Dedifferentiated amniotic fluid mesenchymal stem cell (primary cell): ENCODE data around the gene XPA.
"Not testable (repeated sequence)": the region's sequence is repeated elsewhere in the genome, so short reads cannot be mapped to it uniquely, and the experiment has no call there.

ENCODE experiments used
- DNase-seq: peaks from one replicate; pipeline ENCODE4 v3.0.0-alpha.2; 2016; ENCODE audit errors: extremely low spot score

Gene XPA

DNA sequence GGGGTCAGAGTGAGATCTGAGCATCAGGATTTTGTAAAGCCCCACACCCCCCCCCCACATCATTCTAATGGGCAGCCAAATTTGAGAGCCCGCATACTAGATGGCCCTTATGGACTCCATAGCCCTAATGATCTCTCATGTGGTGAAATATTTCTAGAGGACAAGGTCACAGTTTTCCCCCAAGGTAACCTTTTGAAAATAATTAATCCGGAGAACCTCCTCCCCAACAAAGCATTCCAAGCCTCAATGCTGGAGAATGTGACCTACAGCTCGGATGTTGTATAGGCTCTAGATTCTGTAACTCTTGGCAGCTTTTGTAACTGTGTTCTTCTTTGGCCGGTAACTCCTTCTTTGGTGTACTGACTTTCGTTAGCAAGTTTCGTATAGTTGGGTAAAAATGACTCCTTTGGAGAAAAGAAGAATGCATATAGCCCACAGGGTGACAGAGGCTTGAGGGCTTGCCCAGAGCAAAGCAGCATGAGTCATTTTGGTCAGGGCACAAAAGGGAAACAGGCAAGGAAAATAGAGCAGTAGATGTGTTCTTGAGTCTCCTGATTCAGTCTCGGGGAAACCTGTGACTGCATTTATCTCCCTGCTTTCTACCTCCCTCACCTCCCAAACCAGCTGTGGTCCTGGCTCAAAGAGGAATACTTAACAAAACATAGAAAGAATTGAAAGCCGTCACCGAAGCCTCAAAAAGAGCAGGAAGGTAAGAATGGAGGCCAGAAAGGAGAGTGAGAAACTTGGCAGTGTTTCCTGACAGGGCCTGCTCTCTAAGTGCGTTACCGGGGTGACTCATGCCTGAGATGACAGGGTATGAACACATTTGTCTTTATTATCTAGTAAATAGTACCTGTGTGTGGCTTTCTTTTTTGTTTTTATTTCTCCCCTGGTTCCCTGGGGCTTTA, 6.6 kb upstream of the XPA start:
- peak; percentile 43 for DNase-seq

DNA sequence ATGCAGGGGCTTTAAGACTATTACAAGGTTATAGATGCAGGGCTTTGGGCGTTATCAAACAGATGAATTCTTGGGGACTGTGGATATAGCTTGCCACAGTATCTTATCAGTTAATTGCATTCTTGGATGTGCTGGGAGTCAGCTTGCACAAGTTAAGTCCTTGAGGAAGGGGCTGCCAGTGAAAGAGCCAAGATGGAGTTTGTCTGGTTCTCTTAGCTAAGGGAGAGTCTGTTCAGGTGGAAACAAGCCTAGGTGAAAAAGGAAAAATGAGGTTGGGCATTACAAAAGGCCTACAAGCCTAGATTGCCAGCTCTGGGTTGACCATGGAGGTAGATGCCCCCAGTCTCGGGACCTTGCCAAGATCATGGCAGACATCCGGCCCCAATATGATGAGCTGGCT, 2.7 kb upstream of the XPA start:
- not testable (repeated sequence) for DNase-seq

DNA sequence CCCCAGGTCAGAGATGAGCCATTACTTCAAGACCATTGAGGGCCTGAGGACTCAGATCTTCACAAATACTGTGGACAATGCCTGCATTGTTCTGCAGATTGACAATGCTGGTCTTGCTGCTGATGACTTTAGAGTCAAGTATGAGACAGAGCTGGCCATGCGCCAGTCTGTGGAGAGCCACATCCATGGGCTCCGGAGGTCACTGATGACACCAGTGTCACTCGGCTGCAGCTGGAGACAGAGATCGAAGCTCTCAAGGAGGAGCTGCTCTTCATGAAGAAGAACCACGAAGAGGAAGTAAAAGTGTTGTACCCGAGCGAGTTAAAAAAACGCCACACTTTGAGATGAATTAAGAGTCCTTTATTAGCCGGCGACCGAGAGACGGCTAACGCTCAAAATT, 2.1 kb upstream of the XPA start:
- DNase-seq: not testable (repeated sequence)

- DNase-seq: no peak
These were observed 1.7 kb upstream of the XPA start for GRCh38 chr9:97698865-97699264.

- no peak for DNase-seq
These were observed 697 bp upstream of the XPA start for GRCh38 chr9:97697837-97698236.

DNA sequence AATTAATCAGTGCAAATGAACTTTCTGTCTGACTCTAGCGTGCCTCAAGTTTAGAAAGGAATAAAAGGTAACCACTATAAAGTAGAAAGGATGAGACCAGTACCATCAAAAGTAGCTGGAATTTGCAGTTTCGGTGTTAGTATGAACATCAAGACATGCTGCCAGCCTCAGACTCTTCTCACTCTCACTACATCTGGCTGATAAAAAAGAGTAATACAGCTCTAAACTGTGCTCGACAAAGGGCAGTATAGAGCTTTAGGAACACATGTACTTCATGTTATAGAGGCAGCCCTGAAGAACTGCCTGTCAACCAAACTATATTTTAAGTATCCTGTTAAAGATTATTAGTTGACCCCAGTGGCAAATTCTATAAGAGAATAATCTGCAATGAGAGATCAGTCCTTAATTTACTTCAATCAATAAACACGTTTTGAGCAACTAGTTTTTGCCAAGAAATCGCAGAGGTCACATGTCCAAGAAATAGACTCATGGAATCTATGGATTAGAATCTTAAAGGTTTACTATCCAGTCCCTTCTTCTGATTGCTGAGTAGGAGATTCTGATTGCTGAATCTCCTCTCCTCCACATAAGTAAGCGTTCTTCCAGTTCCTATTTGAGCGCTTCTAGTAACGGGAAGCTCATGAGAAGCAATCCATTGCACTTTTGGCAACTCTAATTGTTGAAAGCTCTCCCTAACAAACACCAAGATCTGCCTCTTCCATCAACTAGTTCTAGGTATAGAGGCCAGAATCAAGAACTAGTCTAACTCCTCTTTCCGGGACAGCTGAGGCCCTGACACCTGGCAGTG, 941 bp downstream of the XPA start:
- no peak for DNase-seq

DNA sequence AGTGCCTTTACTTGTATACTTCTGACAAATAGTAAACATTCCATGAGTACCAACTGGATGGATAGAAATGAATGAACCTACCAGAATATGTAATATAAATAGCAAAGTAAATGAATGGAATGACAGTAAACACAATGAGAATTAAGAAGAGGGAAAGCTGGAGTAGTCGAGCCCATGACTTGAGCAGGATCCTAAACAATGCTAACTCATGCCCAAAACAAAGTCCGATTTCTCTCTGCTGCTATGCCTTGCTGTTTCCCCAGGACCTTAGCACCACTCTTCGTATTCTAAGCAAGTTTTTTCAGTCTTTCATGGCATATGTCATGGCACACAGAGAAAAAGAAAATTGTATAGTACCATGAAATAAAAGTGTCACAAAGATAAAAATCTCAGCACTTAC, 1.8 kb downstream of the XPA start:
- no peak for DNase-seq

GRCh38 chr9:97694769-97695168, 2.4 kb downstream of the XPA start:
- no peak for DNase-seq

DNA sequence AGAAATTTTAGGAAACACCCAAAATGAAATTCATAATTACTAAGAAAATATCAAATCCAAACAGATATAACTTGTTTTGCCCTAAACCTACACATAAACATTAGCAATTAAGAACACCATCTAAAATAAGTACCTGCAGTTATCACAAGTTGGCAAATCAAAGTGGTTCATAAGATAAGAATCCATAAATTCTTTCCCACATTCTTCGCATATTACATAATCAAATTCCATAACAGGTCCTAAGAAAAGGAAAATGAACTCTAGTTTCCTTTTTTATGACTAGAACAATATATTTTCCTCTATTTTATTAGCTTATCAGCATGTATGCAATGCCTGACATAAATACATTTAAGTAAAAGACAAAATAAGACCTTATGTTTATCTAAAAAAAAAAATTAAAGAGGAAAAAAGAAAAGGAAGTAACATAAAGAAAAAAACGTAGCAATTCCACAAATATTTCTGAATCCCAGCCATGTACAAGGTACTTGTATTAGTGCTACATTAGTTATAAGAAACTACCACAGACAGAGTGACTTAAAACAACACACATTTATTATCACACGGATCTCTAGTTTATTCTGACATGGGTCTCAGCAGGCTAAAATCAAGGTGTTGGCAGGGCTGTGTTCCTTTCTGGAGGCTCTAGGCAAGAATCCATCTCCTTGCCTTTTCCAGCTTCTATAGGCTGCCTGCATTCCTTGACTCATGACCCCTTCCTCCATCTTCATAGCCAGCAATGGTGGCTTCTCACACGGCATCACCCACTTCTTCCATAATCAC, 7.5 kb downstream of the XPA start:
- no peak for DNase-seq

- DNase-seq: no peak
These were observed 8.5 kb downstream of the XPA start for GRCh38 chr9:97688654-97689053.

- no peak for DNase-seq
These were observed 14.9 kb downstream of the XPA start for GRCh38 chr9:97682242-97682641.

DNA sequence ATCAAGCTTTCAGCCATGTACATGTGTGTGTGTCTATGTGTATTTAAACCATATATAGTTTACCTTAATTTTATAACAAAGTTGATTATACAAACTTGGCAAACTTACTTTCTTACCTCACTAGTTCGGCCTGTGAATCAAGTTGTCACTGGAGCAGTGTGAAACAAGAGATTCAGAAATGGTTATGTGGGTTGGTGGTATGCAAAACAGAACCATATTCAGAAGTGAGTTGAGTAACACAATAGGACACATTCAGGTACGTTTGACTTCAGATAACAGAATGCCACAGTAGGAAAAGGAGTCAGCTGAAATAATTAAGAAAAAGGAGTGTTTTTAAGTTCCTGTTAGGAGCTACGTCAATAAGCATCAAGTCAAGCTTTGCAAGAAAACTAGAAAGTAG, 21.5 kb downstream of the XPA start:
- DNase-seq: no peak

DNA sequence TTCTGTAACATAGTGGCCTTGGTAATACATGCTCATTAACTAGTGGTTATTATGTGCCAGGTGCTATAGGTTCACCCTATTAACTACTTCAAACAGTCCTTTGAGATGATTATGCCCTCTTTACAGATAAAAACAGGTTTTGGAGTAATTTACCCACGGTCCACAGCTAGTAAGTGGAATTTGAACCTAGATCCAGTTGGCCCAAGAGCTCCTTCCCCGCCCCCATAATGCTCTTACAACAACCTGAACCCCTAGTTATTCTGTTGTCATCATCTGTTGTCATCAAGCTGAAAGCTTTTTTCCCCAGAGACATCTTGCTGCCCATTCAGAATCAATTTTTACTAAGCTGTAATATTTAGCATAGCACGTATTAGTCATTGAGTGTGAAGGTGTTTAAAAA, 23.2 kb downstream of the XPA start:
- DNase-seq: no peak

- DNase-seq: no peak
These were observed 24.7 kb downstream of the XPA start for GRCh38 chr9:97672403-97672802.

DNA sequence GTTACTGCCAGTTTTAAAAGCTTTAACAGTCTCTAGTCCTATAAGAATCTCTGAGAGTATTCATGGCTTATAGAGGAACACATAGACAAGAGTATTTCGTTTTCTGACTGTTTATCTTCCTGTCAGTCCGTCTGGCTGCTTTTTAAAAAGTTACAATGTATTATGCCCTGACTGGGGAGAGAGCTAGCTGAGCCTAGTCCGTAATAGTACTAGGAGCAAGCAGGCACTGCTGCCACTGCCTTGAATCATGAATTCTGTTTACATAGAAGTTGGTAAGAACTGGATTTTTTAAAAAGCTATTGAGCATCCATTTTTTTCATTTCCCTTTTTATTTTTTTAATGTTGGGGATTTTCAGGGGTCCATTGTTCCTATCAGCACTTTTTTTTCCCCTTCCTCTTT, 26.6 kb downstream of the XPA start:
- DNase-seq: no peak

GRCh38 chr9:97668485-97668884, 28.7 kb downstream of the XPA start:
- no peak for DNase-seq

DNA sequence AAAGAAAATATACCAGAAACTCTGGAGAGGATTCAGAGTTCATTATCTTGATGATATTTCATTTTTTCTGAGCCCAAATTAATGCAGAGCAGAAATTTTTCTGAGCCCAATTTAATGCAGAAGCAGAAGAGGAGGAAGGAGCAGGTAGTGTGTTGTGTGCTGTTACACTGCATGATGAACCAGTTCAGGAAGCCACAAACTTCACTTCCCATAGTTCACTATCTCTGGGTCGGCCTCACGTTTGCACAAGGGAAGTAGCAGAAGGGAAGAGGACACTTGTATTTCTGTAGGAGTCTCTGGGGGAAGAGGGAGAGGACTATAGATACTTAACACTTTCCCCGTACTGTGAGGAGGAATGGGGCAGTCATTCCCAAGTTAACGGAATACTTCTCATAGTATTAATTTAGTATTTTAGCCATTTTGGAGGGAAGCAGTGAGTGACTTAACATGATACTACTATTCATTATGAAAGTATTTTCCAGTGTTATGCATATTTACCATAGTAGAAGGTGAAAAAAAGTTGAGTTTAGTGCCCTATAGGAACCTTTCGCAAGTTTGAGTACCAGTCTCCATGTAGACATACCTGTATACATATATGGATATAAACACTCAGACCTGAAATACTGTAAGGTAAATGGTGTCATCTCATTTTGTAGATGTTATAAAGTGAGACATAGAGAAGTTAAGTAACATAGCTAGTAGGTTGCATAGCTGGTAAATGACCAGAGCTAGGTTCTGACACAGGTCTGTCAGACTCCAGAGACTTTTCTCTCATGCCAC, 30.0 kb downstream of the XPA start:
- no peak for DNase-seq

DNA sequence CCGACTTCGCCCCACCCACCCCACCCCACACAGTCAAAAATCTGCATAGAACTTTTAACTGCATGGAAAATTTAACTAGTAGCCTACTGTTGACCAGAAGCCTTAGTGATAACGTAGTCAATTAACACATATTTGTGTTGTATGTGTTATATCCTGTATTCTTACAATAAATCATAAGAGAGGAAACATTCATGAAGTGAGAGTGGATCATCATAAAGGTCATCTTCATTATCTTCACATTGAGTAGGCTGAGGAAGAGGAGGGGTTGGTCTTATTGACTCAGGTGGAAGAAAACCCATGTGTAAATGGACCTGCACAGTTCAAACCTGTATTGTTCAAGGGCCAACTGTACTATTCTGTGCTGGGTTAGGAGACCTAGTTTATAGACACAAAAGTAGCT, 31.4 kb downstream of the XPA start:
- DNase-seq: no peak

DNA sequence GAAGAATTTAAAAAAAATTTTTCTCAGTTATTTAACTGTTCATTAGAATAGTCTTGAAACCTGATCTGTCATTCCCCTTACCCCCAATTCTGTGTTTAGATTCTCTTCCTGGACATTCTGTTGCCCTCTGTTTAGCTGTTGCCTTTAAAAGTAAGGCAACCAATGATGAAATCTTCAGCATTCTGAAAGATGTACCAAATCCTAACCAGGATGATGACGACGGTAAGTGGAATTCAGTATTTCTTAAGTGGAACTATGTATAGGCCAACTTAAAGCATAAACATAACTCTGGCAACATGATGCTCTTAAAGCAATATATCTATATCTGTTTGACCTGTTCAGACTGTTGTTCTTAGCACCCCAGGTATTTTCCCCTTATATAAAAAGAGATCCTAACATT, 36.3 kb downstream of the XPA start:
- no peak for DNase-seq

DNA sequence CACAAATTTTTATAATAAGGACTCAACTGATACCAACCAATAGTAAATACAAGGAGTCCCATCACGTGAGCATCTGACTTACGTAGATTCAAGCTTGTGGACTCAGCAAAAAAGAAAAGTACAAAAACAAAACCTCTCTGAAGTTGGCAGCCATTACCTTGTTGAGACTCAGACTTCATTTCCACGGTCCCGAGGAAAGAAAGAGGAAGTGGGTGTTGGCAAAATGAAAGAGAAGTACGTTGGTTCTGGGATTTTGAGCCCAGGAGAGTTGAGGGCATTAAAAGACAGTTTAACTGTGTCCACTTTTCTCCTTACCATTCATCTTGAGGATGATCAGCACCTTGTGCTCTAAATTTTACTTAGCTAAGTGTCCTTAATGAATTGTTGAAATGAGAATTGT, 36.8 kb downstream of the XPA start:
- no peak for DNase-seq

DNA sequence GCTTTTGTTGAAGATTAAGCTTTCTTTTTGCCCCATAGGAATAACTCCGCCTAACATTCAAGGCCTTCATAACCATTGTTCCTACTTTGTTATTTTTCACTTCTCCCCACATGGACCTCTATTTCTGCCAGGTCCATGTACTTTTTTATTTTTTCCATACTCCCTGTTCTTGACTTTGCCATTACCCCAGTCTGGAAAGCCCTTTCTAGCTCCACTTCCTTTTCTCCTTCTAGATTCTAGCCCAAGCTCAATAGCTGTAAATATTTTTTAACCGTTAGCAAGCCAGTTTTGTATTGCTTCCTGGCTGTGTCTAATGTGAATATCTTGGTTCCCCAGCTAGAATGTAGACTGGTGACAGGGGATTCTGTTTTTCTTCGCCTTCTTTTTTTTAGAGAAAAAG, 37.4 kb downstream of the XPA start:
- no peak for DNase-seq

GRCh38 chr9:97658707-97659106, 38.4 kb downstream of the XPA start:
- DNase-seq: no peak
